ENCODE results near the gene WBP1. TPM values are rescaled to one million over a fixed set of nuclear protein-coding genes. Genes with fewer than 3 reads are reported as not detected.

Gene WBP1
- total RNA-seq, 4 donors from 2014 or later = 10.7 to 17.5 (median 16.5) TPM

GRCh38 chr2:74448771-74449170, 9.5 kb upstream of the WBP1 start:
- peaks cover 0 to 5% (median 0%) of the 10 kb centered on the region in 3 donors for H3K27me3 ChIP-seq
- no peaks in the 10 kb centered on the region for H3K36me3 ChIP-seq
- H3K27ac ChIP-seq = no peak overlapping the region
- TF ChIP-seq POLR2A (IDR thresholded peaks at IDR 0.05) = no peak
- TF ChIP-seq, protein P1, sequence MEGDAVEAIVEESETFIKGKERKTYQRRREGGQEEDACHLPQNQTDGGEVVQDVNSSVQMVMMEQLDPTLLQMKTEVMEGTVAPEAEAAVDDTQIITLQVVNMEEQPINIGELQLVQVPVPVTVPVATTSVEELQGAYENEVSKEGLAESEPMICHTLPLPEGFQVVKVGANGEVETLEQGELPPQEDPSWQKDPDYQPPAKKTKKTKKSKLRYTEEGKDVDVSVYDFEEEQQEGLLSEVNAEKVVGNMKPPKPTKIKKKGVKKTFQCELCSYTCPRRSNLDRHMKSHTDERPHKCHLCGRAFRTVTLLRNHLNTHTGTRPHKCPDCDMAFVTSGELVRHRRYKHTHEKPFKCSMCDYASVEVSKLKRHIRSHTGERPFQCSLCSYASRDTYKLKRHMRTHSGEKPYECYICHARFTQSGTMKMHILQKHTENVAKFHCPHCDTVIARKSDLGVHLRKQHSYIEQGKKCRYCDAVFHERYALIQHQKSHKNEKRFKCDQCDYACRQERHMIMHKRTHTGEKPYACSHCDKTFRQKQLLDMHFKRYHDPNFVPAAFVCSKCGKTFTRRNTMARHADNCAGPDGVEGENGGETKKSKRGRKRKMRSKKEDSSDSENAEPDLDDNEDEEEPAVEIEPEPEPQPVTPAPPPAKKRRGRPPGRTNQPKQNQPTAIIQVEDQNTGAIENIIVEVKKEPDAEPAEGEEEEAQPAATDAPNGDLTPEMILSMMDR (IDR thresholded peaks at IDR 0.05 in 4 of 5, conservative IDR thresholded peaks at IDR 0.05 in 1 of 5) = no peak
- no peak for ATAC-seq
- DNase-seq = no peak
- no peaks in the 10 kb centered on the region for H3K4me1 ChIP-seq
- H3K4me3 ChIP-seq = no peak overlapping the region
- intact Hi-C loops (cut with DNase I; ENCODE audit: low total_unique reads) = no loop called here
- no peaks in the 10 kb centered on the region for H3K9me3 ChIP-seq
- in situ Hi-C loops (cut with MboI; ENCODE audit: low sequenced_read_pairs in 4 of 4) = no loop called here

- in situ Hi-C loops (cut with MboI; ENCODE audit: low sequenced_read_pairs in 4 of 4) (loop anchor here in 1 of 4 donors (25.0 kb wide), 1 partner anchor 387 kb away; the partner anchor contains the start of gene HK2), intact Hi-C loops (cut with DNase I; ENCODE audit: low total_unique reads) (loop anchor here (5.0 to 10.0 kb wide), 4 partner anchors 256 to 1216 kb away; partner anchors contain the start of genes ALMS1, CCT7, HK2 and MTHFD2)
- no peak overlapping the region for H3K27ac ChIP-seq
- peaks cover 5 to 12% of the 10 kb centered on the region in 2 donors for H3K4me1 ChIP-seq
- no peak overlapping the region for H3K4me3 ChIP-seq
- no peak for DNase-seq
- H3K36me3 ChIP-seq = no peaks in the 10 kb centered on the region
- H3K27me3 ChIP-seq = peaks cover 0 to 5% (median 0%) of the 10 kb centered on the region in 3 donors
- no peak for ATAC-seq
- TF ChIP-seq, protein P1 (IDR thresholded peaks at IDR 0.05 in 4 of 5, conservative IDR thresholded peaks at IDR 0.05 in 1 of 5) = no peak
- no peak for TF ChIP-seq POLR2A (IDR thresholded peaks at IDR 0.05)
- H3K9me3 ChIP-seq = no peaks in the 10 kb centered on the region
Measured at GRCh38 chr2:74450570-74451190, 7.6 kb upstream of the WBP1 start.

DNA sequence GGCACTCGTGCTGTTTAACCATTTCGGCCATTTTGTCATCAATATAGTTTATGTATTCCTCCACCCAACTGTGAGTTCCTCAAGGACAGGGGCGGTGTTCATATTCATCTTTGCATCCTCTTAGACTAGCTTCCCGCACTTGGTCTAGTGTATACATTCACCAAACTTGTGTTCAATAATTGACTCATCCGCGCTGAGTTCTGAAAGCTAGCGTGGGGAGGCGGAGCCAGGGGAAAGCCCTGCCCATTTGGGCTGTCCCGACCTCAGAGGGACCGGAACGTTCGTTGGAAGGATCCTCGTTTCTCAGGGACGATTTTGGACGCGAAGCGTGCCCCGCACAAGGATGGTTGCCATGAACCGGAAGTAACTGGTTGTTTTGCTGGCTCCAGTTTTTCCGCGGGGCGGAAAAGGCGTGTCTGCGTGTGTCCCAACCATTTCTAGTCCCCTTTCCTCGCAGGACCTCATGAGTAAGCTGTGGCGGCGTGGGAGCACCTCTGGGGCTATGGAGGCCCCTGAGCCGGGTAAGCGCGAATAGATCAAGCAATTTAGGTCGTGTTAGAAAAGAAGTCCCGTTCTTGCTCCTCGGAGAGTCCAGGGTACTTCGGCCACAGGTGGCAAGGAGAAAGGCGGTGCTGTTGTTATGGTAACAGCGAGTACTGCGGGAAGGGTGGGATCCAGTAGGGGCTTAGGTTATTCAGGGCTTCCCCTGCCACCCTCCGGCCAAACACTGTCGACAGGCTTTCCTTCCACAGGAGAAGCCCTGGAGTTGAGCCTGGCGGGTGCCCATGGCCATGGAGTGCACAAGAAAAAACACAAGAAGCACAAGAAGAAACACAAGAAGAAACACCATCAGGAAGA, 3.4 kb upstream of the WBP1 start, which contains the start of gene INO80B:
Gene INO80B (plus strand): TSS at position 434 of the 858 bp plus-strand sequence. CDS start 30 bp downstream, at position 464.
- Histone ChIP-seq H3K36me3 (peaks cover 0 to 9% of the 10 kb centered on the region in 2 donors), H3K27ac (peak within 1 kb of the TSS; percentile 86 to 89 (median 88)), H3K4me3 (peak within 1 kb of the TSS; percentile 80 to 89 (median 86)), H3K9me3 (no peaks in the 10 kb centered on the region), H3K27me3 (peaks cover 0 to 5% (median 0%) of the 10 kb centered on the region in 3 donors), H3K4me1 (peaks cover 24 to 32% of the 10 kb centered on the region in 2 donors)
- DNase-seq = peak; percentile 93 to 94
- ATAC-seq = peak; percentile 75 to 78
- TF ChIP-seq, protein P1 (IDR thresholded peaks at IDR 0.05 in 4 of 5, conservative IDR thresholded peaks at IDR 0.05 in 1 of 5) = peak in 1 of 5 experiments; percentile 18
- TF ChIP-seq POLR2A (IDR thresholded peaks at IDR 0.05) = peak; percentile 12 to 36
- in situ Hi-C loops (cut with MboI; ENCODE audit: low sequenced_read_pairs in 4 of 4) = loop anchor here in 1 of 4 donors (25.0 kb wide), 1 partner anchor 382 kb away; the partner anchor contains the start of gene HK2
- intact Hi-C loops (cut with DNase I; ENCODE audit: low total_unique reads) = loop anchor here (1.0 to 10.0 kb wide), 11 partner anchors 10 to 1220 kb away; partner anchors contain the start of genes ALMS1, AUP1, CCT7 and HK2

GRCh38 chr2:74457129-74457548, 1.1 kb upstream of the WBP1 start:
- intact Hi-C loops (cut with DNase I; ENCODE audit: low total_unique reads) = loop anchor here (10.0 kb wide), 3 partner anchors 262 to 1222 kb away; partner anchors contain the start of genes CCT7, HK2, MTHFD2 and PRADC1
- TF ChIP-seq POLR2A (IDR thresholded peaks at IDR 0.05) = no peak
- TF ChIP-seq, protein P1 (IDR thresholded peaks at IDR 0.05 in 4 of 5, conservative IDR thresholded peaks at IDR 0.05 in 1 of 5) = no peak

More at GRCh38 chr2:74457129-74457548, 1.1 kb upstream of the WBP1 start:
- DNase-seq (no peak), ATAC-seq (no peak)
- Histone ChIP-seq H3K27ac (peak overlapping the region; percentile 84 to 94 (median 88)), H3K36me3 (peaks cover 0 to 21% of the 10 kb centered on the region in 2 donors), H3K4me3 (peak overlapping the region; percentile 67 to 92 (median 71)), H3K27me3 (no peaks in the 10 kb centered on the region), H3K9me3 (no peaks in the 10 kb centered on the region), H3K4me1 (peaks cover 24 to 32% of the 10 kb centered on the region in 2 donors)
- in situ Hi-C loops (cut with MboI; ENCODE audit: low sequenced_read_pairs in 4 of 4) = loop anchor here in 1 of 4 donors (25.0 kb wide), 1 partner anchor 380 kb away; the partner anchor contains the start of gene HK2

All from gastrocnemius medialis (tissue), 4 donors.